IPS-NIHi7 (cell line): Measurements from ENCODE around the gene ZCCHC8.
"Not testable (repeated sequence)": the region's sequence is repeated elsewhere in the genome, so short reads cannot be mapped to it uniquely, and the experiment has no call there.

Experiments
- DNase-seq: peaks from one replicate; pipeline ENCODE4 v3.0.0; 2012; ENCODE audit warnings: mixed read lengths; ENCODE audit errors: extremely low spot score

The ZCCHC8 gene

DNA sequence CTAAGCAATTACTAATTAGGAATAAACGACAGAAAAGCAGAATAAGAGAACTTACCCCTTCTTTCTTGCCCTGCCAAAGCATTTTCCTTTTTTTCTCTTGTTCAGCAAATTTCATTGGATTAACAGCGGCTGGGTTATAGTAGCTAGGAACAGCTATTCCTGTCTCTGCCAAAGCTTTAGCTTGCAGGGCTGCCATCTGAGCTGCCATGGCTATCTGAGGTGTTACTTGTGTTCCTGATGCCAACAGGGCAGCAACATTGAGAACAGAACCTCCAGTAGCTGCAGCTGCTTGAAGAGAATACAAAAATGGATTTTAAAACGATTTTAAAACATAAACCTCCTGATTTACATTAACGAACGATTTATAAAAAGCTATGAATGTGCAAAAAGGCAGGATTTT lies 7.4 kb upstream of the ZCCHC8 start:
- DNase-seq = no peak

DNA sequence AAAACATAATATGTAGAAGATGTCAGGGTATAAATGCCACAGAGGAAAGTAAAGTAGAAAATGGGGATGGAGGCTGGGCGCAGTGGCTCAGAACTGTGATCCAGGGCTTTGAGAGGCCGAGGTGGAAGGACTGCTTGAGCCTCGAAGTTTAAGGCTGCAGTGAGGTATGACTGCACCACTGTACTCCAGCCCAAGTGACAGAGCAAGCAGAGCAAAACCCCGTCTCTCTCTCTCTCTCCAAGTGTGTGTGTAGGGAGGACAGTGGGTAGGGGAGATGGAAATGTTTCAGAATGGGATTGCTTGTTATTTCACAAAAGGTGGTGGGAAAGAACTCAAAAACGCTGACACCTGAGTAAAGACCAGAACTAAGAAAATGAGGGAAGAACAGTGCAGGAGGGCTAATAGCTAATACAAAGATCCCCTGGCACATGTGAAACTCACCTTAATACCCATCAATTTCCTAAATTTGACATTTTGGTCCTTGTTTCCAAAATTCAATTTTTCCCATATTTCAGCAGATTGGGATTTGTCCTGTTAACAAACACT lies 5.7 kb upstream of the ZCCHC8 start:
- DNase-seq = no peak

DNA sequence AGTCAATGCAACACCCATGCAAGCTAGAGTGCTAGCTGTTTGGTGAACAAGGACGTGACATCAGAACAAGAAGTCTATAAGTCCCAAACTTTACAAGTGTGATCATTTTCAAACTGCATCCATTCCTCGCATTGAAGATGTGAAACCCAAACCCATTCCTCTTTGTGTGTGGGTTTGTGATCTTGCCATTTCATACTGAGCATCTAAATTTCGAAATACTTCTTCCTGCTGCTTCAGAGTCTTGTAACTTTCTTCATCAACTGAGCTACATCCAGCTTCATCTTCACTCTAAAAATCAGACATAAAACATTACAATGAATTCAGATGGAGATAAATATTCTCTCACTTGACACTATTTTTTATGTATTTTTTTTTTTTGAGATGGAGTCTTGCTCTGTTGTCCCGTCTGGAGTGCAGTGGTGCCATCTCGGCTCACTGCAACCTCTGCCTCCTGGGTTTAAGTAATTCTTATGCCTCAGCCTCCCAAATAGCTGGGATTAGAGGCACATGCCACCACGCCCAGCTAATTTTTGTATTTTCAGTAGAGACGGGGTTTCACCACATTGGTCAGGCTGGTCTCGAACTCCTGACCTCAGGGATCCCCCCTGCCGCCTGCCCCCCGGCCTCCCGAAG lies 4.8 kb upstream of the ZCCHC8 start:
- no peak for DNase-seq

DNA sequence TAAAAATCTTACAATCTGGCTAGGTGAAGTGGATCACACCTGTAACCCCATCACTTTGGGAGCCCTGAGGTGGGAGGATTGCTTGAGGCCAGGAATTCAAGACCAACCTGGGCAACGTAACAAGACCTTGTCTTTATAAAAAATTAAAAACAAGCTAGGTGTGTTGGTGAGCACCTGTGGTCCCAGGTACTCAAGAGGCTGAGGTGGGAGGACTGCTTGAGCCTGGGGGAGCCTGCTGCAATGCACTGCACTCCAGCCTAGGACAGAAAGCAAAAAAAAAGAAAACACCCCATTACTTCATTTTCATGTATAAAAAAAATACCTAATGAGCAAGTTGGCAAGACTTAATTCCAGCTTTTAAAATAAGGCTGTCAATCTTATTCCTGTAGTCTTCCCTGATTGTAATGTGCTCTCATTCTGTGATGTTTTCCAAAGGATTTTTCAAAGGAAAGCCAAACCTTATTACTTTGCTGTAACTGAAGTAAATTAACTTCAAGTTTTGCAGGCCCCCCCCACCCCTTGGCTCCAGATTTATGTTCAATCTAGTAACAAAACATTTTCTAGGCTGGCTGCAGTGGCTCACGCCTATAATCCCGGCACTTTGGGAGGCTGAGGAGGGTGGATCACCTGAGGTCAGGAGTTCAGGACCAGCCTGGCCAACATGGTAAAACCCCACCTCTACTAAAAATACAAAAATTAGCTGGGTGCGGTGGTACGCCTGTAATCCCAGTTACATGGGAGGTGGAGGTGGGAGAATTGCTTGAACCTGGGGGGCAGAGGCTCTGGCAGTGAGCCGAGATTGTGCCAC lies 3.3 kb upstream of the ZCCHC8 start:
- no peak for DNase-seq

DNA sequence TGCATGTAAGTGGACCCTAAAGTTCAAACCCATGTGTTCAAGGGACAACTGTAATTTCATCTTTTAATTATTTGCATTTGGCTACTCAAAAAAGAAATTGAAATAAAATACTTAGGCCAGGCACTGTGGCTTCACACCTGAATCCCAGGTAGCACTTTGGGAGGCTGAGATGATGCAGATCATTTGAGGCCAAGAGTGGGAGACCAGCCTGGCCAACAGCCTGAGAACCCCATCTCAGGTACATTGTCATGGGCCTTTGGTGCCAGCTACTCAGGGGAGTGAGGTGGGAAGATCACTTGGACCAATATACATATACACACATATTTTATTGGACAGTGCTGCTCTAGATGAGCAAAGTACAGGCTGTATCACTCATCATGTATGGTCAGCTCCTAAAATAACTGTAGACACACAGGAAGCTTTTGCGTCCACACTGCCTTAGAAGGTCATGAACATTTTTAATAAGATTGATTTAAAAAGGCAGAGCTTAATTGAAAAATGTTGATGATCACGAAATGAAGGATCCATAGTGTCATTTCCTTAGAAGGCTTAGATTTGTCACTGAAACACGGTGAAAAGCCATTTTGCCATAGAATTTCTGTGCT lies 2.5 kb upstream of the ZCCHC8 start:
- no peak for DNase-seq

DNA sequence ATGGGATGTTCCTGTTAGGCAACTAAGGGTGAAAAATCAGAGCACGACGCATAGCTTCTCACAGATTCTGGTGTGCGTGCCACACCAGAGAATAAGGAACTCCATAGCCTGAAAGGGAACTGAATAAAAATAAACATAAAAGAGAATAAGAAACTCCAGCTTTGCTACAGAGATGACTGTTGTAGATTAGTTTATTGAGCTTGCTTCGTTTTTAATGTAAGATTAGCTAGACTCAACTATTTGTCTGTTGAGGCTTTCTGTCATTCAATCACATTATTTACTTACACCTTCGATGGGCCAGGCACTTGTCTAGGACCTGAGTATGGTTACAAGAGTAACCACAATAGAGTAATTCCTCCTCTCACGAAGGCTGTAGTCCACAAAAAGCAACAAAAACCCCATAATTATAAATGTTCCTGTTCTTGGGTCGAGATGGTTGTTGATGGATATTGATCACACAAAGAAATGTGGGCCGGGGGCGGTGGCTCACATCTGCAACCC lies 807 bp upstream of the ZCCHC8 start:
- DNase-seq = no peak

DNA sequence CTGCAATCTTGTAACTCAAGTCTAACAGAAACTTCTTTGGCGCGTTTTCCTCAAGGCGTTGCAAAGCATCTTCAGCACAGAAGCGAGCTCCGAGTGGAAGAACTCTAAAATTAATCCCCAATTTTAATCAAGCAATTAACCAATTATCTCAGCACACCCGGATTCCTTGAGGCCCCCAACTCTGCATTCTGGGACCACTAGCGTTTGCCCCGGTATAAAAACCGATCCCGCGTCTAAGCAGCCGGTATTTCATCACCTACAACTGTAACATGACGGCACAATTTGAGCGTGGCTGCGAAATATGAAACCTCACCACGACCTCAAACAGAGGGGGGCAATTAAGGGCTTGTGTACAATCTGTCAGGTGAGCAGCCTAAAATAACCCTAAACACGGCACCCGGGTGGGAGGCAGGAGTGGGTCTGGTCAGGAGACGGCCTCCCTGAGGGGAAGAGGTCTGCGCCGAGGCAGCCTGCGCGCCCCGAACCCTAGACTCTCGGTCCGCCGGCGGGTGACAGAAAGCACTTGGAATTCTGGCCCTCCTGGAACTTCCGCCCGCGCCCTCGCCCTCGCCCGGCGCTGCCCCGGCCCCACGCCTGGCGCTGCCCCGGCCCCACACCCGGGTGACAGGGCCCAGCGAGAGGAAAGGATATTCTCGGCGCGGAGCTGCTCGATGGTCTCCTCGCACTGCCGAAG lies 594 bp downstream of the ZCCHC8 start:
- DNase-seq = peak; percentile 32

DNA sequence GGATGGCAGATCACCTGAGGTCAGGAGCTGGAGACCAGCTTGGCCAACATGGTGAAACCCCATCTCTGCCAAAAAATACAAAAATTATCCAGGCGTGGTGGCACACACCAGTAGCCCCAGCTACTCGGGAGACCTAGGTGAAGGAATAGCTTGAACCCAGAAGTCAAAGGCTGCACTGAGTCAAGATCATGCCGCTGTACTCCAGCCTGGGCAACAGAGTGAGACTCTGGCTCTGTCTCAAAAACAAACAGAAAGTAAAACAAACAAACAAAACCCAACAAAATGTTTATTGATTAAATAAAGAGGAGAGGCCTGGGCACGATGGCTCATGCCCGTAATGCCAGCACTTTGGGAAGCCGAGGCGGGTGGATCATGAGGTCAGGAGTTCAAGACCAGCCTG lies 5.5 kb downstream of the ZCCHC8 start:
- no peak for DNase-seq

DNA sequence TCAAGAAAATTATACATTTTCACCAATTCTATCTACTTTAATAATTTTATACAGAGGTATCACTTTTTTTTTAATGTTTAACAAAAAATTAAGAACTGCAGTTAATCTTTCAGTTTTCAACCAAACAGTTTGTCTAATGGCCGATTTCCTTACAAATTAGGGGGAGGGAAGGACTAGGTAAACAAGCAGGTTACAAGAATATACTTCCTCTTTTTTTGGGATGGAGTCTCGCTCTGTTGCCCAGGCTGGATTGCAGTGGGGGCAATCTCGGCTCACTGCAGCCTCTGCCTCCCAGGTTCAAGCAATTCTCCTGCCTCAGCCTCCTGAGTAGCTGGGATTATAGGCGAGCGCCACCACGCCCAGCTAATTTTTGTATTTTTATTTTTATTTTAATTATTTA lies 7.5 kb downstream of the ZCCHC8 start:
- DNase-seq = not testable (repeated sequence)

DNA sequence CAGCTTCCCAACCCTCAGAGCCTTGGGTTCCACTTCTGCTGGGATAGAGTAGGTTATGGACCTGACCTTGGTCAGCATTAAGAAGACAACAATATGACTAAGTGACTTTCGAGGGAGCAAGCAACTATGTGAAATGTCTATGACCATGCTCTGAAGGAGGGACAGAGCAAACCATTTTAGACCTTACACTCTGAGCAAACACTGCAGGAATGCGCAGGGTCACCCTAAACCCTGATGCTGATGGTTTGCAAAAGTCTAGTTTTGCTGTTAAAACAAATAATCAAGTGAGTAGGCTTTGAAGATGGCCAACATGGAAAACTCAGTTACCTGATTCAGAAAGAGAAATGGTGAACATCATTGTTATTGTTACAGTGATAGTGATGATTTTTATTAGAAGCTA lies 8.7 kb downstream of the ZCCHC8 start:
- DNase-seq = no peak

DNA sequence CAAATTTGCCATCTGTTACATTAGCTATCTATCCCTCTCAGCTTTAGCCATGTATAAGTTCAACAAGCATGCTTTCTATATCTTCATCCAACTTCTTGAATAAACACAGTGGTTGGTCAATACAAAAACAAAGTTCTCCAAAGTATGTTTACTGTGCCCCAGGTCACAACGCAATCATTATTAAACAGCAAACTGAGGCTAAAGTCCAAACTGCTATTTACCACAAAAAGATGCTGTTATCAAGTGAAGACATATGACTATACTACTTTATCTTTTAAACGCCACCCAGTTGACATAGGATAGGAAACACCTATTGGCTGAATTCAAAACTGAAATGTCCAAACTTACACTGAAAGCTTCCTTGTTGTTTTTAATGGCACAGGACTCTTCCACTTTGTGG lies 11.7 kb downstream of the ZCCHC8 start:
- DNase-seq = no peak

DNA sequence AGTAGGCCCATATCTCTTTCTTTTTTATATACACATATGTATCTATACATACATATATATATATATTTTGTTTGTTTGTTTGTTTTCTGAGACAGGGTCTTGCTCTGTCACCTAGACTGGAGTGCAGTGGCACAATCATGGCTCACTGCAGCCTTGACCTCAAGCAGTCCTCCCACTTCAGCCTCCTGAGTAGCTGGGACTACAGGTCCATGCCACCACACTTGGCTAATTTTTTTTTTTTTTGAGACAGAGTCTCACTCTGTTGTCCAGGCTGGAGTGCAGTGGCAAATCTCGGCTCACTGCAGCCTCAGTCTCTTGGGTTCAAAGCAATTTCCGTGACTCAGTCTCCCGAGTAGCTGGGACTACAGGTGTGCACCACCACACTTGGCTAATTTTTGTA lies 12.9 kb downstream of the ZCCHC8 start:
- DNase-seq = not testable (repeated sequence)

DNA sequence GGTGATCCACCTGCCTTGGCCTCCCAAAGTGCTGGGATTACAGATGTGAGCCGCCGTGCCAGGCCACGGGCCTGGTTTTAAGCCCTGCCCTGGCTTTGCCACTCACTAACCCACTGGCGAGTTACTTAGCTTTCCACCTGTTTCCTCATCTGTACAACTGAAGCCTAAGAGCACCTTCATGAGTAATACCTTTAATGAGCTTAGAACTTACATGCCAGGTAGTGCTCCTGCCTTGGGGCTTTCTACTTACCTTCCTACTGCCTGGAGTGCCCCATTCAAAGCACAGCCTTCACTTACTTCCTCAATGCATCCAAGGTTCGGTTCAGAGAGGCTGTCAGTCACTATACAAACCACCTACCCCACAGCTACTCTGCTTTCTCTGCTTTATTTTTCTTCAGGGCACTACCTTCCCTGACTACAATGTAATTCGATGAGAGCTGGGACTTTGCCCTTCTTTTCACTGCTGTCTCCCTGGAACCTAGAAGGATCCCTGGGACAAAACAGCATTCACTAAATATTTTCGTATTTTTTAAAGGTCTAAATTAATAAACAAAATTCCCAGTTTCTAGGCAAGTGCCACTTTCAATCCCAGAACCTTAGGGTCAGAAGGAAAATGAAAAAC lies 13.8 kb downstream of the ZCCHC8 start:
- DNase-seq = no peak

DNA sequence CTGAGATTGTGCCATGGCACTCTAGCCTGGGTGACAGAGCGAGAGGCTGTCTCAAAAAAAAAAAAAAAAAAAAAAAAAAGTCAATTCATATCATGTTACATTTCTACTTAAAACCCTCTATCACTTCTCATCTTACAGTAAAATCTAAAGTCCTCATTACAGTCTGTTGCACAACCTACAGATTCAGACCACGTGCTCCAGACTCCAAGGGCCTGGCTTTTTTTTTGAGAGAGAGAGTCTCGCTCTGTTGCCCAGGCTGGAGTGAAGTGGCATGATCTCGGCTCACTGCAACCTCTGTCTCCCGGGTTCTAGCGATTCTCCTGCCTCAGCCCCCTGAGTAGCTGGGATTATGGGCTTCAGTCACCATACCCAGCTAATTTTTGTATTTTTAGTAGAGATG lies 14.4 kb downstream of the ZCCHC8 start:
- DNase-seq = not testable (repeated sequence)

DNA sequence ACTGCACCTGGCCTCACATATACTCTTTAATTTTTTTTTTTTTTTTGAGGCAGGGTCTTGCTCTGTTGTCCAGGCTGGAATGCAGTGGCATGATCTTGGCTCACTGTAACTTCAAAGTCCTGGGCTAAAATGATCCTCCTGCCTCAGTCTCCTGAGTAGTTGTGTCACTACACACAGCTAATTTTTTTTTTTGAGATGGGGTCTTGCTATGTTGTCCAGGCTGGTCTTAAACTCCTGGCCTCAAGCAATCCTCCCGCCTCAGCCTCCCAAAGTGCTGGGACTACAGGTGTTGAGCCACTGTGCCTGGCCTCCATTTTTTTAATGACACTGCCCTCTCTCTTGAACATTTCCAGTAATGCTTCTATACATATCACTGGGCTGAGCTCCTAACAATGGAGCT lies 16.3 kb downstream of the ZCCHC8 start:
- DNase-seq = not testable (repeated sequence)

DNA sequence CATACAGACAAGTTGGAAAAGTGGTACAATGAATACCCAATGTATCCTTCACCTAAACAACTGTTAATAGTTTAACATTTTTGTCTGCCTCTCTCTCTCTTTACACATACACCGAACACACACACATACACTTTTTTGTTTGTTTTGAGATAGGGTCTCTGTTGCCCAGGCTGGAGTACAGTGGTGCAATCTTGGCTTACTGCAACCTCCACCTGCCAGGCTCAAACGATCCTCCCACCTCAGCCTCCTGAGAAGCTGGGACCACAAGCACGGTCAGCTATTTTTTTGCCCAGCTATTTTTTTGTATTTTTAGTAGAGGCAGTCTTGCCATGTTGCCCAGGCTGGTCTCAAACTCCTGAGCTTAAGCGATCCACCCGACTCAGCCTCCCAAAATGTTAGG lies 16.8 kb downstream of the ZCCHC8 start:
- no peak for DNase-seq

DNA sequence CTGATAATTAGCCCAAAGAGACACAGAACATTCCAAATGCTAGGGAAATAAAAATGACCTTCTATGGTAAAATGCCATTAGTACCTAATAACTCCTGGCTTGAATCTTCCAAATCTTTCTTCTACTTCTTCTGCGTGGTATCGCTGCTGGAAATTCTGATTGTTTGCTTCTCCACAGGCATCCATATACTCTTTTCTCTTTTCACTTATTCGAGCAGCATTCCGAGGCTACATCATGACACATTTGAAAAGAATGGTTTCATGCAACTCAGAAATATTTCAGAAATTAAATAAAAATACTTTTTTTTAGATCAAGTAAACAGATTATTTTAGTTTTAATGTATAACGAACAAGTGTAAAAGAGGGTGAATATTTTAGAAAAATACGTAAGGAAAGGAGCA lies 18.9 kb downstream of the ZCCHC8 start:
- DNase-seq = no peak

DNA sequence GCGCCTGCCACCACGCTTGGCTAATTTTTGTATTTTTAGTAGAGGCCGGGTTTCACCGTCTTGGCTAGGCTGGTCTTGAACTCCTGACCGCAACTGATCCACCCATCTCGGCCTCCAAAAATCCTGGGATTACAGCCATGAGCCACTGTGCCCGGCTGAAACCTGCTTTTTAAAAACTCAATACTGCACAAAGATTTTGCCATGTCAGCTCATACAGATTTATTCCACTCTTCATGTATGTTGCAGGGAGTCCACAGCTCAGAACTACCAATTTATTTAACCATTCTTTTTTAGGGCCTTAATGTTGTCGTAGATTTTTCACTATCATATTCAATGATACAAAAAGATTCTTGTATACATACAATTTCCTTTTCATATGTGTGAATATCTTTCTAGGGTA lies 20.0 kb downstream of the ZCCHC8 start:
- no peak for DNase-seq

DNA sequence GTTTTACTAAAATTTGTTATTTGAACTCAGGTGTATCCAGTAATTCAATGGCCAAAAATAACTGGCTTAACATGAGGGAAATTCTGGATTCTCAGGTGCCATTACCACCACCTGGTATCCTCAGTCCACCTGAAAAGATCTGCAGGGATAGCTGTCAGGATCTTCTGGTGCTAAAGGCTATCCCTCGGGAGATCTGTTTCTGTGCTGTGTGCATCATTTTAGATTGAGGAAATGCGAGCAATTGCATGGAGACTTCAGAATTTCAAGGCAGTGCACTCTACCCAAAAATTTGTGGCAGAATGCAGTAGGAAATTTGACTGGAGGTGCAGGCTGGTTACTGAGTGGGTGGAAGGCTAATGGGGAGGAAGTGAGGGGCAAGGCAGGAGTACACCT lies 26.4 kb downstream of the ZCCHC8 start:
- no peak for DNase-seq

DNA sequence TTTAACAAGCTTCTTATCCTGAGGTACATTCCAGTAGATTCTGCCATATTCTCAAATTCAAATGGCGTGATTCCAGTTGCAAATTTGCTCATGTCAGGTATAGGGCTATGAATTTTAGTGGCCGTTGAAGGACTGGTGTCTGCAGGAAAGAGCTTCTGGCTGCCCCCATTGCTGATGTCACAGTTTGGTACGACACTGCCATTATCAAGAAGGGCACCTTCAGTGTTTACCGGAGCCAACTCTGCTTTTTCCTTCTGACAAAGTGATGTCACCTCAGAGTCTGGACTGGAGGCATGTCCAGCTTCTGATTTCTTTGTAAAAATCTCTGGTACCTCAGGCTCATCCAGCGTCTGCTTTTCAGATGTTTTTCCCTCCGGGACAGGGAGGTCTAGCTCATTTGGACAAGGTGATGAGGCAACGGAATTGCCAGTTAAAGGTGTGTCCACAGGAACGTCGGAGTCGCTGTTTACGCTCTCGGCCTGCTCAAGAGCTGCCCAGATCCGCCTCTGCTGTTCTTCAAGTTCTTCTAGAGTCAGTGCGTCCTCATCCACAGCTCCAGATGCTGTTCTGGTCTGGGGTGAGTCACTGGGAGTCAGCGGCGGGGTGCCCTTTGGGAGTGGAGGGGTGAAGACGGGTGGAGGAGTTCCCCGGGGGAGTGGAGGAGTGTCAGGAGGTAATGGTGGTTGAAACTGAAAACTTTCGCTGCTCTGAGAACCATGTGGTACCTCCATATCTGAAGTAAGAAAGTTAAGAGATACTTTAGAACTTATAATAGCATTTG lies 27.0 kb downstream of the ZCCHC8 start:
- no peak for DNase-seq
